Liver (tissue), 9 donors: Measurements from ENCODE around the gene PPP6R2. TPM values are rescaled to one million over a fixed set of nuclear protein-coding genes. Genes with fewer than 3 reads are reported as not detected.

Source experiments
- DNase-seq: peaks from one replicate; pipeline ENCODE4 v3.0.0-alpha.2; 2017; ENCODE audit warnings: low spot score
- H3K27ac ChIP-seq, 2 donors: one replicate each; pipeline ENCODE4 v1.7.0; 2013; ENCODE audit warnings: inconsistent platforms in 2 of 2, low read length in 2 of 2, control low read depth in 1 of 2, low read depth in 1 of 2, mild to moderate bottlenecking in 1 of 2
- H3K27me3 ChIP-seq, 4 donors: one replicate each; pipeline versions ENCODE4 v1.6.1 to v1.7.0; 2013; ENCODE audit warnings: low read length in 3 of 4, inconsistent platforms in 1 of 4, mild to moderate bottlenecking in 1 of 4, moderate library complexity in 1 of 4; ENCODE audit not compliant: control insufficient read depth in 4 of 4, insufficient read depth in 4 of 4
- H3K36me3 ChIP-seq, 4 donors: one replicate each; pipeline versions ENCODE4 v1.6.1 to v1.7.0; 2013; ENCODE audit warnings: low read length in 3 of 4, mild to moderate bottlenecking in 3 of 4, low read depth in 1 of 4, moderate library complexity in 1 of 4; ENCODE audit not compliant: control insufficient read depth in 4 of 4, insufficient read depth in 3 of 4
- H3K4me1 ChIP-seq, 4 donors: one replicate each; pipeline versions ENCODE4 v1.6.1 to v1.7.0; 2013; ENCODE audit warnings: low read length in 3 of 4, mild to moderate bottlenecking in 3 of 4, moderate library complexity in 1 of 4; ENCODE audit not compliant: control insufficient read depth in 4 of 4, insufficient read depth in 4 of 4
- H3K4me3 ChIP-seq, 3 donors: one replicate each; pipeline versions ENCODE4 v1.6.1 to v1.7.0; 2013; ENCODE audit warnings: low read length in 3 of 3, control low read depth in 1 of 3, low read depth in 1 of 3, mild to moderate bottlenecking in 1 of 3
- H3K9ac ChIP-seq, 2 donors: one replicate each; pipeline ENCODE4 v1.7.0; 2013; ENCODE audit warnings: low read length in 2 of 2, mild to moderate bottlenecking in 2 of 2, moderate library complexity in 2 of 2, control low read depth in 1 of 2, low read depth in 1 of 2
- H3K9me3 ChIP-seq, 4 donors: one replicate each; pipeline versions ENCODE4 v1.6.1 to v1.7.0; 2013; ENCODE audit warnings: low read length in 3 of 4; ENCODE audit not compliant: control insufficient read depth in 4 of 4
- CTCF ChIP-seq: fragments of 150-350 bp; IDR thresholded peaks from 2 replicates; pipeline ENCODE4 v1.5.1; 2017; ENCODE audit warnings: improper control_type of control experiment, low read depth, low read length; ENCODE audit not compliant: missing input control
- EGR1 ChIP-seq, 2 donors: IDR thresholded peaks; 2 replicates each; pipeline ENCODE4 v1.6.1; 2016 to 2018; ENCODE audit warnings: antibody characterized with exemption in 2 of 2, low read depth in 2 of 2
- FOXA1 ChIP-seq: IDR thresholded peaks from 2 replicates; pipeline ENCODE4 v1.6.1; 2016; ENCODE audit warnings: antibody characterized with exemption
- FOXA2 ChIP-seq: IDR thresholded peaks from 2 replicates; pipeline ENCODE4 v1.6.1; 2016; ENCODE audit warnings: antibody characterized with exemption
- HNF4A ChIP-seq, 2 donors: conservative IDR thresholded peaks; 2 replicates each; pipeline ENCODE4 v1.6.1; 2016; ENCODE audit warnings: antibody characterized with exemption in 2 of 2, mild to moderate bottlenecking in 2 of 2
- HNF4G ChIP-seq: IDR thresholded peaks from 2 replicates; pipeline ENCODE4 v1.6.1; 2016; ENCODE audit warnings: antibody characterized with exemption
- JUND ChIP-seq, 2 donors: IDR thresholded peaks; 2 replicates each; pipeline ENCODE4 v1.6.1; 2016; ENCODE audit warnings: antibody characterized with exemption in 2 of 2
- NR2F2 ChIP-seq: IDR thresholded peaks from 2 replicates; pipeline ENCODE4 v1.6.1; 2016; ENCODE audit warnings: antibody characterized with exemption
- RAD21 ChIP-seq, 2 donors: IDR thresholded peaks; 2 replicates each; pipeline ENCODE4 v1.6.1; 2016; ENCODE audit warnings: antibody characterized with exemption in 2 of 2, mild to moderate bottlenecking in 2 of 2
- RXRA ChIP-seq, 2 donors: IDR thresholded peaks; 2 replicates each; pipeline ENCODE4 v1.6.1; 2017 to 2018; ENCODE audit warnings: antibody characterized with exemption in 2 of 2, mild to moderate bottlenecking in 1 of 2
- SP1 ChIP-seq: IDR thresholded peaks from 2 replicates; pipeline ENCODE4 v1.6.1; 2018; ENCODE audit warnings: antibody characterized with exemption, mild to moderate bottlenecking
- TAF1 ChIP-seq: conservative IDR thresholded peaks from 2 replicates; pipeline ENCODE4 v1.6.1; 2016; ENCODE audit warnings: antibody characterized with exemption, mild to moderate bottlenecking
- YY1 ChIP-seq: IDR thresholded peaks from 2 replicates; pipeline ENCODE4 v1.6.1; 2016; ENCODE audit warnings: antibody characterized with exemption, mild to moderate bottlenecking
- ZBTB33 ChIP-seq: IDR thresholded peaks from 2 replicates; pipeline ENCODE4 v1.6.1; 2016; ENCODE audit warnings: antibody characterized with exemption
- WGBS: extraction: QIAGEN DNeasy Blood & Tissue Kit; methylation state at CpG from one replicate; pipeline ENCODE4 v1.1.7; 2013; 5-methylcytosine and 5-hydroxymethylcytosine counted together
- polyA plus RNA-seq, 2 donors: library from polyadenylated mRNA; stranded (reverse) in 1 of 2; unstranded in 1 of 2; fragments of 200-250 nt in 1 of 2; fragments of >200 nt in 1 of 2; fragmentation: Nextera tagmentation in 1 of 2; extraction: Ambion mirVana in 1 of 2; gene quantifications; one replicate each; pipeline versions ENCODE4 v1.2.1 to v1.2.3, GENCODE V29; 2013 to 2015
- total RNA-seq, 2 donors: library from RNA; depleted of rRNA; stranded (reverse); fragments of >200 nt; gene quantifications; one replicate each; pipeline ENCODE4 v1.2.3, GENCODE V29; 2014
- TF ChIP-seq, protein P1 (sequence below): IDR thresholded peaks from 2 replicates; pipeline ENCODE4 v1.6.1; 2016; ENCODE audit warnings: antibody characterized with exemption
- TF ChIP-seq, protein P2 (sequence below): IDR thresholded peaks from 2 replicates; pipeline ENCODE4 v1.6.1; 2016; ENCODE audit warnings: antibody characterized with exemption
- TF ChIP-seq, protein P3 (sequence below): IDR thresholded peaks from 2 replicates; pipeline ENCODE4 v1.6.1; 2016; ENCODE audit warnings: antibody characterized with exemption, mild to moderate bottlenecking
- donor health status: healthy.
- donor health status: healthy.
- donor health status: healthy.
- donor health status: healthy.
- donor health status: healthy.

PPP6R2 gene
- total and polyA plus RNA-seq, 4 donors: 28.8 to 117 (median 47.2) TPM

GRCh38 chr22:50471197-50471847, 128.2 kb downstream of the PPP6R2 start:
- no peak for TF ChIP-seq SP1
- TF ChIP-seq RXRA (IDR thresholded peaks at IDR 0.05): no peak
- TF ChIP-seq JUND (IDR thresholded peaks at IDR 0.05): no peak
- TF ChIP-seq, protein P1, sequence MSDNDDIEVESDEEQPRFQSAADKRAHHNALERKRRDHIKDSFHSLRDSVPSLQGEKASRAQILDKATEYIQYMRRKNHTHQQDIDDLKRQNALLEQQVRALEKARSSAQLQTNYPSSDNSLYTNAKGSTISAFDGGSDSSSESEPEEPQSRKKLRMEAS: no peak
- TF ChIP-seq FOXA1: no peak
- TF ChIP-seq HNF4A (conservative IDR thresholded peaks at IDR 0.05): no peak
- no peak for TF ChIP-seq RAD21 (IDR thresholded peaks at IDR 0.05)
- TF ChIP-seq CTCF: no peak
- no peak for TF ChIP-seq YY1
- TF ChIP-seq FOXA2: no peak
- no peak for TF ChIP-seq NR2F2
- TF ChIP-seq, protein P2, sequence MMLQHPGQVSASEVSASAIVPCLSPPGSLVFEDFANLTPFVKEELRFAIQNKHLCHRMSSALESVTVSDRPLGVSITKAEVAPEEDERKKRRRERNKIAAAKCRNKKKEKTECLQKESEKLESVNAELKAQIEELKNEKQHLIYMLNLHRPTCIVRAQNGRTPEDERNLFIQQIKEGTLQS: no peak
- TF ChIP-seq, protein P3, sequence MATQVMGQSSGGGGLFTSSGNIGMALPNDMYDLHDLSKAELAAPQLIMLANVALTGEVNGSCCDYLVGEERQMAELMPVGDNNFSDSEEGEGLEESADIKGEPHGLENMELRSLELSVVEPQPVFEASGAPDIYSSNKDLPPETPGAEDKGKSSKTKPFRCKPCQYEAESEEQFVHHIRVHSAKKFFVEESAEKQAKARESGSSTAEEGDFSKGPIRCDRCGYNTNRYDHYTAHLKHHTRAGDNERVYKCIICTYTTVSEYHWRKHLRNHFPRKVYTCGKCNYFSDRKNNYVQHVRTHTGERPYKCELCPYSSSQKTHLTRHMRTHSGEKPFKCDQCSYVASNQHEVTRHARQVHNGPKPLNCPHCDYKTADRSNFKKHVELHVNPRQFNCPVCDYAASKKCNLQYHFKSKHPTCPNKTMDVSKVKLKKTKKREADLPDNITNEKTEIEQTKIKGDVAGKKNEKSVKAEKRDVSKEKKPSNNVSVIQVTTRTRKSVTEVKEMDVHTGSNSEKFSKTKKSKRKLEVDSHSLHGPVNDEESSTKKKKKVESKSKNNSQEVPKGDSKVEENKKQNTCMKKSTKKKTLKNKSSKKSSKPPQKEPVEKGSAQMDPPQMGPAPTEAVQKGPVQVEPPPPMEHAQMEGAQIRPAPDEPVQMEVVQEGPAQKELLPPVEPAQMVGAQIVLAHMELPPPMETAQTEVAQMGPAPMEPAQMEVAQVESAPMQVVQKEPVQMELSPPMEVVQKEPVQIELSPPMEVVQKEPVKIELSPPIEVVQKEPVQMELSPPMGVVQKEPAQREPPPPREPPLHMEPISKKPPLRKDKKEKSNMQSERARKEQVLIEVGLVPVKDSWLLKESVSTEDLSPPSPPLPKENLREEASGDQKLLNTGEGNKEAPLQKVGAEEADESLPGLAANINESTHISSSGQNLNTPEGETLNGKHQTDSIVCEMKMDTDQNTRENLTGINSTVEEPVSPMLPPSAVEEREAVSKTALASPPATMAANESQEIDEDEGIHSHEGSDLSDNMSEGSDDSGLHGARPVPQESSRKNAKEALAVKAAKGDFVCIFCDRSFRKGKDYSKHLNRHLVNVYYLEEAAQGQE: no peak
- TF ChIP-seq ZBTB33: no peak
- no peak for TF ChIP-seq EGR1 (IDR thresholded peaks at IDR 0.05; ENCODE audit: low read depth in 2 of 2)
- no peak for TF ChIP-seq HNF4G
- TF ChIP-seq TAF1: no peak
- Histone ChIP-seq H3K4me3 (no peak overlapping the region), H3K4me1 (peaks cover 9 to 41% (median 24%) of the 10 kb centered on the region in 4 donors), H3K9me3 (no peaks in the 10 kb centered on the region), H3K27ac (no peak overlapping the region), H3K36me3 (peaks cover 4 to 11% (median 8%) of the 10 kb centered on the region in 4 donors), H3K27me3 (no peaks in the 10 kb centered on the region), H3K9ac (no peak overlapping the region)
- WGBS: 88% methylated on average over 21 of the region's 21 CpGs
- DNase-seq: no peak
